HG03159 (cell line): Measurements from ENCODE around the gene MCOLN2.
"Not testable (repeated sequence)": the region's sequence is repeated elsewhere in the genome, so short reads cannot be mapped to it uniquely, and the experiment has no call there.

ENCODE experiments used
- ATAC-seq: cut with Tn5 transposase; IDR thresholded peaks from one replicate; pipeline ENCODE4 v1.9.1; 2021; ENCODE audit warnings: mild to moderate bottlenecking, moderate library complexity; ENCODE audit not compliant: unreplicated experiment

MCOLN2 gene

DNA sequence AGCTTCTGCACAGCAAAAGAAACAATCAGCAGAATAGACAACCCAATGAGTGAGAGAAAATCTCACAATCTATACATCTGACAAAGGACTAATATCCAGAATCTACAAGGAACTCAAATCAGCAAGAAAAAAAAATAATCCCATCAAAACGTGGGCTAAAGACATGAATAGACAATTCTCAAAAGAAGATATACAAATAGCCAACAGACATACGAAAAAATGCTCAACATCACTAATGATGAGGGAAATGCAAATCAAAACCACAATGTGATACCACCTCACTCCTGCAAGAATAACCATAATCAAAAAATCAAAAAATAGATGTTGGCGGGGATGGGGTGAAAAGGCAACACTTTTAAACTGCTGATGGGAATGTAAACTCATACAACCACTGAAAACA is 10.4 kb downstream of the MCOLN2 start:
- not testable (repeated sequence) for ATAC-seq

DNA sequence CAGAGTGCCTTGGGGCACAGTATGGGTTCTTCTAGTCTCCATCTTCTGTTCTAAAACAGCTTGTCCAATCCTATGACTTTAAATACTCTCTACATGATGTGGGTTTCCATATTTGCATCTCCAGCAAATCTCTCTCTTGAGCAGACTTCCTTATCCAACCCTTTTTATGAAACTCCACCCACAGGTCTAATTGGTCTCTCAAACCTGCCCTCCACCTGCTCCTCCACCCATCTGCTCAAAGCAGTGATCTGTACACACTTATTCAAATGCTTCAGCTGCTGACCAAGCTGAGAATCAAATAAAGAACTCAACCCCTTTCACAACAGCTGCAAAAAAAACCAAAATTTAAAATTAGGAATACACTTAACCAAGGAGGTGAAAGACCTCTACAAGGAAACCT is 11.5 kb downstream of the MCOLN2 start:
- peak; percentile 43 for ATAC-seq

DNA sequence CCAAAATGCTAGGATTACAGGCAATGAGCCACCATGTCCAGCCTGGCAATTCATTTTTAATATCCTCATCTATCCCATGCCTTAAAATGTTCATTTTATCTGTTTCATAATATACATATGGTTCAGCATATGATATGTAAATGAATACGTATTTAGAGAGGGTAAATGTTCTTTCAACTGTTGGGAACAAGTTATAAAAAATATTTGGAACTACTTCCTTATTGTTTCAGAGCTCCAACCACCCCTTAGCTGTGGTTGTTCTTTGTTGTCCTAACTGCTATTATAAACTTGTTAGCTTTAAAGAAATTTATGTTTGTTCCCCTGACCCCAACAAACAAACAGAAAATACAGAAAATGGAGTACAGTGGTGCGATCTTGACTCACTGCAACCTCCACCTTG is 14.5 kb downstream of the MCOLN2 start:
- ATAC-seq = no peak

DNA sequence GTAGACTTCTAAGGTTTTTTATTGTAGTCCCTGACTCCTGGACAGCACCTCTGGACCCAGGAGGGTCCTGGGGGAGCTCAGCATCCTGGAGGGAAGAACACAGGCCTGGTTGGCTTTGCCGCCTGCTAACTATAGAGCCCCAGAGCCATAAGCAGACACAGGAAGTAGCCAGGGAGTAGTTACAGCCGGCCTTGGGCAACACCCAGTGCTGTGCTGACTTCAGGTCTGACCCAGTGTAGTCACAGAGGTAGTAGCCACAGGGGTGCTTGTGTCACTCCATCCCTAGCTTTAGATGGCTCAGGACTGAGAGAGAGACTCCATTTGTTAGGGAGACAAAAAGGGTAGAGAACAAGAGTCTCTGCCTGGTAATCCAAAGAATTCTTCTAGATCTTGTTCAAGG is 21.9 kb downstream of the MCOLN2 start:
- ATAC-seq = no peak

DNA sequence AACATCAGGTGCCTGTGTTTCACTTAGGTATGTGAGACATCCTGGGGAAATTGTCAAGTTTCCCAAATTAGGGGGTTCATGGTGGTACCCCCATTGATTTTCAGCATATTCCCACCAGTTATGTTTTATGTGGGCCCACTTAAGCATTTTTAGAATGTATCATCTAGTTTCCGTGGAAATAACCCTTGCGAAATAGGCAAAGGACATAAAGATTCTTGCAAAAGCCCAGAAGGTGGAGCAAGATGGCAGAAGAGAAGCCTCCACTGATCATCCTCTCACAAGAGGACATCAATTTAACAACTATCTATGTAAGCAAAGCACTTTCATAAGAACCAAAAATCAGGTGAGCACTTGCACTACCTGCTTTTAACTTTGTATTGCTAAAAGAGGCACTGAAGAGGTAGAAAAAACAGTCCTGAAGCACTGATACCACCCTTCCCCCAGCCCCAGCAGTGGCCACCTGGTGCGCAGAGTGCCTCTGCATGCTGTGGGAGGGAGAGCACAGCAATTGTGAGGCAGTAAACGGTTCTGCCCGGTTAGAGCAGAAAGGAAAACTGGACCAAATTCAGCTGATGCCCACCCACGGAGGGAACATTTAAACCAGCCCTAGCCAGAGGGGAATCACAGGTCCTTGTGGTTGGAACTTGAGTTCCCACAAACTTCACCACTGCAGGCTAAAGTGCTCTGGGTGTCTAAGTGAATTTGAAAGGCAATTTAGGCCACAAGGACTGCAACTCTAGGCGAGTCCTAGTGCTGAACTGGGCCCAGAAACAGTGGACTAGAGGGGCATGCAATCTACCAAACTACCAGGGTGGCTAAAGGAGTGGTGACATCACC is 23.2 kb downstream of the MCOLN2 start:
- ATAC-seq = peak; percentile 44

DNA sequence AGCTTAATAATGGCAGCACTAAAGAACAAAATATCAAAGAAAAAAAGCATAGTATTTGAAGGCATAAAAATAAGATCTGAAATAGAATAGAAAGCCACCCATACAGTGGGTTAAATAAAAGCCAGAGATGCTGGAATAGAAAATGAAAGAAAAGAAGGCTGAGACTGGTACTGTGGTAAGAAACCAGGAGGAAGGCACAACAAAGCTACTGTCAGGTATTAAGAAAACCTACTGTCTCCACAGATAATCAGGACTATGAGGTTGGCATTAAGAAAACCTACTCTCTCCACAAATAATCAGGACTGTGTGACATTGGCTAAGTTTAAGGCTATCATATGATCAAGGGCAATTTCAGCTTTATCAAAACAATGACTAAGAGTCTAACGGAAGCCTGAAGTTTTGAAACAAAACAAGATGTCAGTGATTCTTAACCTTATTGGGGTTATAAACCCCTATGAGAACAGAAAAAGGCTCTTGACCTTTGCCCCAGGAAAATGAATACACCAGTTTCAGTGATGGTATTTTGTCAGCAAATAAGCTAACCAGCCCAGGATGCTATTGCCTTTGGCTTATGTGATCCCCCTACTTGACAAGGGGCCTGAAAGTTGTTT is 24.4 kb downstream of the MCOLN2 start:
- ATAC-seq = peak; percentile 43

DNA sequence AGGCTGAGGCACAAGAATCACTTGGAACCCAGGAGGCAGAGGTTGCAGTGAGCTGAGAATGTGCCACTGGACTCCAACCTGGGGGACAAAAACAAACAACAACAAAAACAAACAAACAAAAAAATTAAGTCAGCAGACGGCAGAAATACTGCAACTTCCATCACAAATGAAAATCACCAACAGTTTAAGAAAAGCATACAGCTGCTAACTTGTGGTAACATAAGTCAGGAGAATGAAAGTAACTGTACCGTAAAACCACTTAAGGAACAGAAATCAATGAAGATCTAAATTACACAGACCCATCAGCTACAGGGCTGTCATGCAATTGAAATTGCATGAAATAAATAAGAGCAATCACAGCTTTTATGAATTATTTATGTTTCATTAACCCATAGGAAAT is 25.0 kb downstream of the MCOLN2 start:
- ATAC-seq = peak; percentile 39

DNA sequence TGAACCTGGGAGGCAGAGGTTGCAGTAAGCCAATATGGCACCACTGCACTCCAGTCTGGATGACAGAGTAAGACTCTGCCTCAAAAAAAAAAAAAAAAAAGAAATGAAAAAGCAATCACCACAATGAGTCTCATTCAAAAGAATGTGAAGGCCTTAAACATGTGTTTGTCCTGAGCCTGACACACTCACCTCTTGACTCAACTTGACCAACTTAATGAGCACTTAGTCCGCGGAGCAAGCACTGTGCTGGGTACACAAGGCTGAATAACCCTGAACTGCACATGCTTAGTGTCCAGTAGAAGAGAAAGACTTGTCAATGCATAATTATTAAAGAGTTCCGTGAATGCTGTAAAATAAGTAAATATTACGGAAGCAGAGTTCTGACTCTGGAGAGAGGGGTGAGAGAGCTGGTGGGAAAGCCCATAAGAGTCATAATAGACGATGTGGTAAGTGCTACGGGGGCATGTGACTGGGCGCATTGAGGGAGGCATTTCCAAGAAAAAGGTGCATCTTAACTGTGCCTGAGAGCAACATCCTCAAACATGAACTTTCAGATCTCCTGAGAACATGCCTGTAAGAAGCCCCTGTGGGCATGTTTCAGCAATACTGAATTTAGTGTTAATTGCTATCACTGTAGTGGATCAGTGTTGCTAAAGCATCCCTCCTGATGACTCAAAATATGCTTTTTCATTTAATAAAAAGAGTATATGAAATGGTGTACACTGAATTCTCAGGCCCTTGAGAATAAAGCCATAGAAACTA is 27.2 kb downstream of the MCOLN2 start:
- peak; percentile 51 for ATAC-seq

DNA sequence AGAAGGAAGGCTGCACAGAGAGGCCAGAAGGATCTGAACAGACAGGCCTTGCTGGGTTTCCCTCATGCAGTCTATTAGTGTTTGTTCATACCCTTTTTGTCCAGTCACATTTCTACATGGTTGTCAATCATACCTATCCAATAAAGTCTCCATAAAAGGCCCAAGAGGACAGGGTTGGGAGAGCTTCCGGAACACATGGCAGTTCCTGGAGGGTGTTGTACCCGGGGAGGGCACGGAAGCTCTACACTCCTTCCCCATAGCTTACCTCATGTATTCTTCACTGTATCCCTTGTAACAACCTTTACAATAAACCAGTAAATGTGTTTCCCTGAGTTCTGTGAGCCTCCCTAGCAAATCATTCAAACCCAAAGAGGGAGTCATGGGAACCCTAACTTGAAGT is 28.0 kb downstream of the MCOLN2 start:
- ATAC-seq = no peak

DNA sequence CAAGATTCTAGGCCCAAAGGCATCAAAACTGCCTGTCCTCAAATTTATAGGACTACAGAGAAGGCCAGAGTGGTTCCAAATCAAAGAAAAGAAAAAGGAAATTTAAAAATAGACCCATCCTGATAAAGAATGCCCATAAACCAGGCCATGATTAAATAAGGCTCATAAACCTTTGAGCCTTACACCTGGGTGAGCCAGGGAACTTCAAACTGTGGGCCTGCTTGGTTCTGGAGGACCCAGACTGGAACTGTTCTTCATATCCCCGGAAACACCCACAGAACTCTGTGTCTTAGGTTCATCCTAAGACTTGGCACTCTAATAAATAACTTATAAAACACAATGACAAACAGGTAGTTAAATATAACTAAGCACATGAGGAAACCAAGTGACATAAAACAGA is 28.8 kb downstream of the MCOLN2 start:
- ATAC-seq = no peak

DNA sequence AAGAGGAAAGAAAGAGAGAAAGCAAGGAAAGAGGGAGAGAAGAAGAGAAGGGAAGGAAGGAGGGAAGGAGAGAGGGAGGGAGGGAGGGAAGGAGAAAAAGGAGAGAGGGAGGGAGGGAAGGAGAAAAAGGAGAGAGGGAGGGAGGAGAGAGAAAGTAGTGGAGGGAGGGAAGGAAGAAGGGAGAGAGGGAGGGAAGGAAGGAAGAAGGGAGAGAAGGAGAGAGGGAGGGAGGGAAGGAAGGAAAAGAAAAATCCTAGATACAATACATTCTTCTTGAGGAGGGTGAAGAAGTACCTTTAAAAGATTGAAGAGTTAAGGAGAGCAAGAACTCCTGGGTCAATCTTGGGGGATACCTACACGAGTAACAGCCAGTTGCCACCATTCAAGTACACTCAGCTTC is 29.2 kb downstream of the MCOLN2 start:
- no peak for ATAC-seq

DNA sequence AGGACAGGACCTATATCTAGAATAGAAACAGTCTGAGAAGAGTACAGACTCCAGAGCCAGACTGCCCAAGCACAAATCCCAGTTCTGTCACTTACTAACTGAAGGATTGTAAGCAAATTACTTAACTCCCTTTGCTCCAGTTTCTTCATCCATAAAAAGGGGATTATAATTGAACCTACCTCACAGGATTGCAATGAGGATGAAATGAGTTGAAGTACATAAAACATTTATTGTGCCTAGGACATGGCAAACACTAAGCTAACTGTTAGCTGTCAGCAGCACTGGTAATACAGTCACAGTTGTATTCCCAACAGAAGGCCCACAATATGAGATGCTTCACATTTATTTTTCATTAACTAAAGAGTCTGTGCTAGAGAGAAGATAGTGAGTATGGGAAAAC is 33.9 kb downstream of the MCOLN2 start:
- ATAC-seq = no peak

DNA sequence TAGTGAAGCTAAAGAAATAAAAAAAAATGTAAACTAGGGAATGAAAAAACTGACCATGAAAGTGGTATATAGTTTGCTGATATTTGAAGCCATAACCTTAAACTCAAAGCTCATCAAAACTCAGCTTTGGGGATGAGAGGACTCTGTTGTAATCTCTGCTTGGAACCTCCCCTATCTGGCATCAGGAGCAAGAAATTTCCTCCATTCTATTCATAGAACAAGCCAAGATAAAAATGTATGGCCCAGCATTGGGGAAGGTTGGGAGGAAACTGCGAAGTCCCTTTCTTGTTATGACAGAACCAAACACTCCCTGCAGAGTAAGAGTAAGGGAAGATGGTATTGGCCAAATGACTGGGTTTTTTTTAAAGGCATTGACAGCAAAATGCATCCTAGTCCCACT is 35.6 kb downstream of the MCOLN2 start:
- no peak for ATAC-seq

DNA sequence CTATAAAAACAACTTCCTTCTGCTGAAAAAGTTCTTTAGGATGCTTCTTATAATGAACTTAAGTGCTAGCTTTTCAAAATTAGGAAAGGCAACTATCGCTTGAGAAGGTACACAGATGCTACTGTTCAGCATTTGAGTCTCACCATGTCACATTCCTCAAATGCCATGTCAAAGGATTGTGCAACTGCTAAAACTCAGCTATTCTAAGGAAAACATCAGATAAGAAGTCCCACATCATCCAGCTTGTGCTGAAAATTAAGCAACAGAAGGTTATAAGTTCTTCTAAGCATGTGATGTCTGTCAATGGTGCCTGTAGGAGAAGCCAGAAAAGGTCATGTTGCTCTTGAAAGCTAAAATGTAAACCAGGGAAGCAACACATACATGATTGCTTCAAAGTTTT is 36.5 kb downstream of the MCOLN2 start:
- no peak for ATAC-seq

DNA sequence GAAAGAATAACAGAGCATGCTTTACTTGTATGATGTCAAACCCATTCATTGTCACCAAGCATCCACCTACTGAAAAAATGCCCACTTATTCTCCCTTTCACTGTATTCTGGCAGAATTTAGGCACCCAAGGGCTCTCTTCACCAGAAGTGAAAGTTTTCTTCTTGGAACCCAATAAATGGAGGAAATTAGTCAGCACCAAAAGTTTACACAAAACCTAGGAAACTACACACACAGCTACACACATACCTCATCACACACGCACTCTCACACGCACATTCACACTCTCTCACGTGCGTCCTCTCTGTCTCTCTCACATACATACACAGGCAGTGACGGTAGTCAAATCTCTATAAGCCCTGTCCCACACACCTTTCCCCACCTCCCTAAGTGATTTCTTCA is 37.6 kb downstream of the MCOLN2 start:
- ATAC-seq = peak; percentile 79

DNA sequence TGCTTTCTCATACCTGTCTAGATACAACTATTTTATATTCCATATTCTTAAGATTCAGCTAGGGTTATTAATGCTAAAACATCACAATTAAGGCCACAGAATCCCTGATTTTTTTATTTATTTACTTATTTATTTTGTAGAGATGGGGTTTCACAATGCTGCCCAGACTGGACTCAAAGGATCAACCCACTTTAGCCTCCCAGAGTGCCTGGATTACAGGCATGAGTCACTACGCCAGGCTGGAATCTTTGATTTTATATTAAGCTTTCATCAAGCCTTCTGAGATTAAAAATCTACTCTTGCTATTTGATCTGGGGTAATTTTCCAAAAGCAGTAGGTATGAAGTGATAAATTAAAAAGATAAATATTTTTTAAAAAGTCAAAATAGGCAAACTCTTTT is 38.9 kb downstream of the MCOLN2 start:
- no peak for ATAC-seq

DNA sequence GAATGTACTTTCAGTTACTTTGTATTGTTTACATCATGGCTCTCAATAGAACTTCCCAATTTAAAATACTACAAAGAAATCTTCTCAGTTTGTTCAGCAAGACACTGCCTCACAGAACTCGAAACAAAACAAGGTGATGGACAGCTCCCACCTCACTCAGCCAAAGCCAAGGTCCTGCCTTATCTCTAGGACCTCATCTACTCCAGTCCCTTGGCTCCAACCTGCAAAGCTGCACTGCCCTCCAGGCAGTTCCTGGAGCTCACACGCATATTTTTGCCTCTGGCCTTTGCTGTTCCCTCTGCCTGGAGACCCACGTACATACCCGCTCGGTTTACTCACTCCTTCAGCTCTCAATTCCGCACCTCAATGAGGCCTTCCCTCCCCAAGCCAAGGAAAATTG is 40.3 kb downstream of the MCOLN2 start:
- no peak for ATAC-seq

DNA sequence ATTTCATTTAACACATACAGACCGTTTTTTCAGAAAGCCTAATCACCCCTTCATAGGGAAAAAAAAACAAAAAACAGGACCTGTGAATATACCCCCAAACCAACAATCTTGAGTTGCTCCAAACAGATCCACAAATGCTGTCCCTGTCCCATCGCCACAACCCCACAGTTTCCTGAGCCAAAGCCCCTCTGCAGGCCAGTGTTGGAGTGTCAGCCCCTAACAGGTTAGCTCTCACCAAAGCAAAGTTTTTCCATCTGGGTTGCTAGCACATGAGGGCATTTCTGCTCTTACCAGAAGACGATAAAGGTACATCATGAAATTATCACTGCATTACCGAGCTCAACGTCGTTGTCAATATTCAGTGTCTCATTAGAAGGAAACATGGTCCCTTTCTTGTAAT is 40.8 kb downstream of the MCOLN2 start:
- no peak for ATAC-seq

DNA sequence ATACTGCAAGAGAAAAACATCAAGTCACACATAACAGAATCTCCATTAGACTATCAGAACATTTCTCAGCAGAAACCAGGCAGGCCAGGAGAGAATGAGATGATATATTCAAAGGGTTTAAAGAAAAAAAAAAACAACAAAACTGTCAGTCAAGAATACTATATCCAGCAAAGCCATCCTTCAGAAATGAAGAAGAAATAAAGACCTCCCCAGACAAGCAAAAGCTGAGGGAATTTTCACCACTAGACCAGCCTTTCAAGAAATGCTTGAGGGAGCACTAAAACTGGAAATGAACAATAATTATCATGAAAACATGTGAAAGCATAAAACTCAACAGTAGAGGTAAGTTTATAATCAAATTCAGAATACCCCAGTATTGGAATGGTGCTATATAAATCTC is 47.2 kb downstream of the MCOLN2 start:
- no peak for ATAC-seq

DNA sequence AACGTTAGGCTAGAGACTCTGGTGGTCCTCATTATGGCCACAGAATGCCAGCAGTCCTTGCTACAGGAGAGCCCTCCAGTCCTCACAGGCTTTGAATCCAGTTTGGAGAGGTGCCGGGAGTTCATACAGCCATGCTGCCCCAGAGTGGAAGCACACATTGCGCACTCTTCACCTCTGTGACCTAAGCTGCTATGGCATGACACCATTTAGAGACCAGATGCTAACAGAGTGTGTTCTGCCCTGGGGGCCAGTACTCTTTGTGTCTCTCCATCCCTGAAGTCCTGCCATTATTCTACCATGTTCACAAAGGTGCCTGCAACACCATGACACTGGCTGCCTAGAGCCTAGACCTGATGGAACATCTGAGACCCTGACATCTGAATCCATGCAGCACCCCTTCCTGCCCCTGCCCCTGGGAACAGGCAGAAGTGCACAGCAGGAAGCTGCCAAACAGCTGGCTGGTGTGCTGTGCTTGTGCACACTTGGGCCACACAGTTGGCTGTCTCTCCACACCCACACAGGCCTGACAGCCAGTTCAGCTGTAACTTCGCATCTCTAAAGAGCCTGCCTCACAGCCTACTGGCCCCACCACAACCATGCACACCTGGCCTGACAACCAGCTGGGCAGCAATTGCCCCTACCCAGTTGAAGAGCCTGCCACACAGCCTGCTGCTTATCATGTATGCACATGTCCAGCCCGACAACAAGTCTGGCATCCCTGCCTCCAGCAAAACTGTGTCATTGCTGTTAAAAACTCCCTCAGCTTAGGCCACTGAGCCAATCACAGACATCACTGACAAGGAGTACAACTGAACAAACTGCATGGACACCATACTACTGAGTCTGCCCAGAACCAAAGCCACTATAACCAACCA is 49.1 kb downstream of the MCOLN2 start:
- no peak for ATAC-seq

DNA sequence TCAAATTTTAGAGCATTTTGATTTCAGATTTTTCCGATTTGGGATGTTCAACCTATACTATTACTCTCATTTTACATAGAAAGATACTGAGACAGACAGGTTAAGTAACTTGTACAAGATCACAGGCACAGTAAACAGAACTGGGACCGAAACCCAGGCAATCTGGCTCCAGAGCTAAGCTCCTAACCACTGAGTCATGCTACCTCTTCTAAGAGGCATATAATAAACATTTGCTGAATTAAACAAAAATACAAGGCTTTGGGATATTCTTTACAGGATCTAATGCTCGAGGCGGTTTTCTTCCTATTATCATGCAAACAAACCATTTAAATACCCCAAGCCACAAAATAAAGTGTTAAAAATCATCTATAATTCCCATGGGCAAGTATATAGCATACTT is 50.3 kb downstream of the MCOLN2 start:
- ATAC-seq = no peak
